ENCODE data around the gene ROR2.
A peak's percentile ranks its signal among the peaks of the same experiment; 100 is the strongest.

Gene ROR2

DNA sequence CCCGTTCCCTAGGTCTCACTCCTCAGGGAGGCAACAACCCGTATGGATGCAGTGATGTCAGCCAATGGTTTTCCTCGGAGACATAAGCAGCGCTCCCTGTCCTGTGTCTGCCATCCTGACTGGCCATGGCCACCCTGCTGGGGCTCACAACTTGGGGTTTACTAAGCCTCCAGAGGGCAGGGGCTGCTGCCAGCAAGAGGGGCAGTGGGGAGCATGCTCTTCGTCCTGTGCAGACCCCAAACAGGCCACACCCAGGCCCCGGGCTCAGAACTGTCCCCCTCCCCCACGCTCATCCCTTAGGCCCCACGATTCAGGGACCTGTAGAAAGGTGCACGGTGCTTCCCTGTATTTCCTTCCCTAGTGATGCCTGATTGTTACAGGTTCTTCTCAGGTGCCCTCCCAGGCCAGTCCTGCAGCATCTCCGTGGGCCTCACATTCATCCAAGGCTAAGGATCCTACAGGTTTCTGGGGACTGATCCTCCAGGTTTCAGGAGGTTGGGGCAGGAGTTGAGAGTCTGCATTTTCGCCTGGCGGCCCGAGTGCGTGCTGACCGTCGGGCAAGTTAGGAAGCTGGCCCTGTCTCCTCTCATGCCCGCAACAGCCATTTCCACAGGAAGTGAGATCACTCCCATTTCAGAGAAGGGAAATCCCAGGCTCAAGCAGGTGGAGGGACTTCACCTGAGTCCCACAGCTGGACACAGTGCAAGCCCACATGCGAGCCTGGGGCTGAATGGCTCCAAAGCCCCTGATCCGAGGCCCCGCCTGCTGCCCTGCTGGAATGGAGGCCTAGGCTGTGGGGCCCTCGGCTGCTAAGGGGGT is 217.6 kb downstream of the ROR2 start:
- DNase-seq: no peak

DNA sequence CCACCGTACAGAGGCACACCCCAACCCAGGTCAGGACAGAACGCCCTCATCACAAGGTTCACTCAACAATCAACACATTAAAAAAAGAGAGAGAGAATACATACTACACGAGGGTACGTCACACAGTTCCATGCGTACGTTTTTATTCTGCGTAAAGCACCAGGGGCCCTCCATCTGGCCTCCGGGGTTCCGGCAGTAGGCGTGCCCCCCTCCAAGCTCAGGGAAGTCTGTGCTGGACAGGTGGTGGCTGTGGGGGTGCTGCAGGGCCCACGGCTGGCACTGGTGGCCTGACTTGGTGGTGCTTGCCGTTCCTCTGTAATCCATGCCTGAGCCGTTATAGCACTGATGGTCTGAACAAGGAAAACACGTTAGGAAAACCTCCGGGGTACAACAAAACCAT is 219.2 kb downstream of the ROR2 start:
- no peak for DNase-seq

DNA sequence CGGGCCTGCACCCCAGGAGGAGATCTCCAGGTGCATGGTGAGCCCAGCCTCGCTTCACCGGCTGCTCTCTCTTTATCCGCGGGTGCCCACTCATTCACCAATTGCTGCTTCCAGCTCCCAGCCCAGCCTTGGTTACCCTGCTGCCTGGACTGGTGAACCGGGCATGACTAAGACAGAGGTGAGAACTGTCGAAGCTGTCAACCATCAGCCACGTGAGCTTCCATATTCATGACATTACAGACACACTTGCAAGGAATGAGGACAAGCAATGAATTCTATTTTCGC is 220.5 kb downstream of the ROR2 start:
- no peak for DNase-seq

DNA sequence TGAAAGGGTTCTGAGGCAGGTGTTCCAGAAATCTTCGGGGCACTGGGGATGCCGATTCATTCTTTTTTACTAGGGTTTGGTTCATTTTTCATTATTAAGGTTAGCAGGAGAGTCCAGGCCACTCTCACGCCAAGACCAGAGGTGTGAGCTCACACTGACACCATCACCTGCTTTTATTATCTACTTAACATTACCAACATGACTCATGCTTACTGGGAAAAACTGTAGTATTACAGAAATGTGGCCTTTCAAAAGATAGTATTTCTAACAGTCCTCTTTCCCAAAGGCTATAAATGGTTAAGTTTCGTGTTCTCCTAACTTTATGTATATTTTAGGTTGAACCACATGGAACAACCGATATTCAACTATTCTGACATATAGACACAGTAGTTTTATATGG is 222.1 kb downstream of the ROR2 start:
- DNase-seq: no peak

DNA sequence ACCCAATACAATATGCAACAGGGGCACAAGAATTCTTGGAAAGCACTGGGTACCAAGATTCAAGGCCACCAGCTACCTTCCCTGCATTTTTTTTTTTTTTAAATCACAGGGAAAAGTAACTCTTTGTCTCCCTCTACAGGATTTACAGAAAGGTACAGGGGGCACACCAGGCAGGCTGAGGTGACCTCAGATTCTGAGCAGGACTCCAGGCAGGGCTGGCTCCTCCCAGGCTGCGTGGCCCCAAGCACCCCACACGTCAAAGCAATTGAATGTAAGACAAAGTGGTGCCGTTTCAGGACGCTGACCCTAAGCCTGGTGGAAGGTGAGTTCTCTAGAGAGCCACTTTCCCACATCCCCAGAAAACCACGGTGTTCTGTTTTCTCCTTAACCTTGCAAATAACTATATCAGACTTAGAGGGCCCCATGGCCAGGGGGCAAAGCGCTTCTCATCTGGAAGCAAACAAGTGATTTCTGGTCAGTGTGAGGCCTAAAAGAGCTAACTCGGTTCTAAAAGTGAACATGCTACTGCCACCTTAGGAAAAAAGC is 222.6 kb downstream of the ROR2 start:
- peak; percentile 8 for DNase-seq

DNA sequence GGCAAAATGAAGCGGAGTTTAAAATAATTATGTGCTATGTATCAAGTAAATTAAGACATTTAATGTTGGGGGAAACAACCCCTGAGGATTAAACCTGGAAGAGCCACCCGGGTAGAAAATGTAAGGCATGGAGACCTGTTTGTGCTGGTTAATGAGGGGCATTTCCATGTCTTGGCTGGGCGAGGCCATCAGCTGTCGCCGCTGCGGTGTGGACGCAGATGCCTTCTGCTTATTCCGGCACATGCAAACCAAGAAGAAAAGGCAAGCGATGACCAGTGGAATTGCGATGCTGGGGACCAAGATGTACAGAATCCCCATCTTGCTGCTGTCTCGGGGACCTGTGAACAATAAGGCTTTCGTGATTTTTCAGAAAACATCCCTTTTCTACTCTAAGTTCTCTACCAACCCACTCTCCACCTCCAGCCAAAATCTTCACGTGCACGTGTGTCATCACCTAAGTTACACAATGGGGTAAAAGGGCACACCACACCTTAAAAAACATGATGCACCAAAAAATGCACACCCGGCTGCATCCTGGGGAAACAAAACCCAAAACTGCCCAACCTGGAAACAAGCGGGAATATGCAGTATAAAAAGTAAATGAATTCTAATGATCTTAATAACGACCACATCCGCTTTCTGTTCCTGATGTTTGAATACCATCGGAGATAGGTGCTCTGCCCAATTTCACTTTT is 223.5 kb downstream of the ROR2 start:
- no peak for DNase-seq

DNA sequence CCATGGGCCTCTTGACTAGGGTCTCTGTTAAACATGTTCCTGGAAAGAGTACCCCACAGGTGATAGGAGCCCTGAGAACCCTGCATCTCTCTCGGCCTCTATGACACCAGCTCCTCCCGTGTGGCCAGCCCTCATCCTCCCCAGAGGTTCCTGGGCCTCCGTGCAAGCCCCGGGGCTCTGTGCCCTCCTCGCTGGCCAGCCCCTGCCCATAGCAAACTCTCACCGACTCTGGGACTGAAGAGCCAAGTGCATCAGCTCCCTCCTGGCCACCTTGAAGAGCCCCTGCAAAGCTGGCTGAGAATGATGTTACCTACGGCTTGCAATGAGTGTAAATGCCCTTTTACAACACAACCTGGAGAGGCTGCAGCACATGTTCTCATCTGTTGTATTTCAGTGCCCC is 224.4 kb downstream of the ROR2 start:
- no peak for DNase-seq

DNA sequence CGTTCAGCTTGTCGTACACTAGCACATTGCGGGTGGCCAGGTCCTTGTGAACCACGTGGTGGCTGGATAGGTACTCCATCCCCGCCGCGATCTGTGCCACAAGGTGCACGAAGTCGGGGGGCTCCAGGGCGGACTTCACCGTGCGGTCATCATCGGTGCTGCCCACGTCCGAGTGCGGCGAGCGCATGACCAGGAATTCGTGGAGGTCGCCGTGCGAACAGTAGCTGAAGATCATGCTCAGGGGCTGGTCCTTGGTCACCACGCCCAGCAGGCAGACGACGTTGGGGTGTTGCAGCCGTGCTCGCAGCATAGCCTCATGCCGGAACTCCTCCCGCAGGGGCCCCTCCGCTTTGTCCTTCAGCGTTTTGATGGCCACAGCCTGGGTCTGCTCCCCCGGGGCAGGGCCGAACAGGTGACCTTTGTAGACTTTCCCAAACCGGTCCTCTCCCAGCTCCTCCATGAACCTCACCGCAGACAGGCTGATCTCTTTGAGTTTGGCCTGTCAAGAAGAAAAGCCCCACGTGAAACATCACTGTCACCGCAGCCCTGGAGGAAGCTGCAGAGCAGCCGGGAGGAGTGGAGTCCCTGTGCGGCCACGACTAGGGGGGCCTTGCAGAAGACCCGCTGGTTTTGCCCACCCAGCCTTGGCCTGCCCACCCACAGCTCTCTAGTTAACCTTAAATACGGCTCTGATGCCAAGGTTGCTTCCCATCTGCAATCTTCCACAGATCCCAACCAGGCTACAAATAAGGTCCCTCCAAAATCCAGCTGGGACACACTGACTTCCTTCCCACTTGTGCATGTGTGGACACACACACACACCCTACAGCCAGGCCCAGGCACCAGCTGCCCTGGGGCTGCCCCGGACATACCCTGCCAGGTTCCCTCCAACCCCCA is 225.2 kb downstream of the ROR2 start:
- DNase-seq: no peak

DNA sequence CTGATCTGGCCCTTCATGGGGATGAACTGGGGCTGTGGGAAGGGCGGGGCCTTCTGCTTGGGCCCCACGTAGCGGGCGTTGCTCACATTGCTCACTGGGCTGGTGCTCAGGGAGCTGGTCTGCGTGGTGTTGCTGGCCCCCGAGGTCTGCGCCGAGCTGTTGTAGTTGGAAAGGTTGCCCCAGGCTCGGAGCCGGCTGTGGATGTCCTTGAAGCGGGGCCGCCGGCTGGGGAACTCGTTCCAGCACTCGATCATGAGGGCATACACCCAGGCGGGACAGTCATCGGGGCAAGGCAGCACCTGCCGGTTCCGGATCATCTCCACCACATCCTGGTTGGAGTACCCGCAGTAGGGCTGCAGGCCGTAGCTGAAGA is 226.0 kb downstream of the ROR2 start:
- DNase-seq: no peak

DNA sequence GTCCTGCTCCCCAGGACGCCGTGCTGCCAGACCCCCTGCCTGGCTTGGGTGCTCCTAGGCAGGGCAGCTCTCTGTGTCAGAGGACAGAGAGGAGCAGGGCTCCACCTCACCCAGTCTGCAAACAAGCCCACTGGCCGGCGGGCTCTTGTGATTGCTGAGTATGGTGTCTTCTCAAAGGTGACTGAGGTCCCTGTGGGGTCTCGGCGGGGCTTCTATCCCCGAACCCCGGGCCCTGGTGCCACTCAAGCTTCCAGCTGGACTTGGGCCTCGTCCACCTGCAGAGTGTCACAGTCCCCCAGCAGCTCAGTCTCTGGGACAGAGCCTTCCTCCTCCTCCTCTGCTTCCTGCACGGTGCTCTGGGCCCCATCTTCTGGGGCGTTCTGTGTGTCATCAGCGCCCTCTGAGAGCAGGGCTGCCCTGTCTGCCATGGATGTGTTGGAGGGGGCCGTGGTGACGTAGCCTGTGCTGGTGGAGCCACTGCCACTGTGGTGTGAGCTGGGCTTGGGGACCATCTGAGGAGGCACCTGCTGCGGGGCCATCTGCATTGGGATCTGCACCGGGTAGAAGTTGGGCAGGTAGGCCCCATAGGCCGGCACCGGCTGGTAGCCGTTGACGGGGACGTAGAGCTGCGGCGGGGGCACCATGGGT is 226.5 kb downstream of the ROR2 start:
- no peak for DNase-seq

DNA sequence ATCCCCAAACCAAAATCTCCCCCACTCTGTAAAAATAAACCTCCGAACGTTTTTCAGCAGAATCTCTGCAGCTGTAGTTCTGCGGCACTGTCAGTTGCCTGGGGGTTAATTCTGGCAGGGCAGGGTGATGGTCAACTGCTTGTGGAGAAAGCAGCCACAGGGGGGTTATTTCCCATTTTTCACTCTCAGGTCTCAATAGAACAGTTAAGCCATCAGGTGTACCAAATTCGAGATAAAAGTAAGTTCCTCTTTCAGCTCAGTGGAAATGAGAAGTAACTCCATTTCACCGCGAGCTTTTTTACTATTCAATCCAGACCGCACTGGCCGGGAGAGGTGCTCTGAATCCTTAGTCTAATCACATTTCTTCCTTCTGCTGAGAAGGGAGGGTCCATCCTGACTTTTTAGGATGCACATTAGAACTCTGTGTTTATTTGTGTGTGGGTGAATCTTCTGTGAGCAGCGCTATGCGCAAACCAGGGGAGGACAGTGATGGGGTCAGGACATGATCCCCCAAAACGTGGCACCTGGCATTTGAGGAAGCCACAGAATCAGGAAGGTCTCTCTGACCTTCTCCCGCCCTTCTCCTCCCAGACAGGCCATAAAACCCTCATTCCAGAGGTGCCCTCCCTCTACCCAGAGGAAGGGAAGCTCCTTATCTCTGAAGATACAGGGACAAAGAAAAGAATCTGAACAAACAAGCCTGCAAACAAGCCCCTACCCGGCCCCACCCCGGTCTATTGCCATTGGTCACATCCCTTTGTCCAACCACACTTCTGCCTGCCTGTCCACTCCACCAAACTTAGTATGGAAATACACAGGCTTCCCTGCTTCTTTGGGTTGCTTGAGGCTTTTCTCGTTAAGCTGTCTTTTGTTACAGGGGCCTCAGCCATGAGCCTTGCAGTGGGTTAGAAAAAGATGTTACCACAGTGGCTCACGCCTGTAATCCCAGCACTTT is 229.0 kb downstream of the ROR2 start:
- no peak for DNase-seq

DNA sequence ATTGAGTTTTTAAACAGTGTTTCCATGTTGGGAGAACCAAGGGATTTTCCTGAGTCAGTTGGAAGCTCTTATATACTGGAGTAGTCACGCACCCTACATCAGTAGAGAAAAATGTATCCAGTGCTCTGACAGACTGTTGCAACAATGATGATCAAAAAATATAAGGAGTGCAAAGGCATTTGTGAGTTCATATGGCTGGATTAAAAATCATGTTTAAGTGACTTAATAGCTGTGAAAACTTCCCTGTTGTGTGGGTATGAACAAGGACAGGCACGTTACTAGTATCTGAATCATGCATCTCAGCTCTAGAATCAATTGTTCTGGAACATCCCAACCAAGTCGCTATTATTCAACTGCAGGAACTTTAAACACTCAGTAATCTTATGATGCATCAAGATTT is 229.7 kb downstream of the ROR2 start:
- DNase-seq: no peak

DNA sequence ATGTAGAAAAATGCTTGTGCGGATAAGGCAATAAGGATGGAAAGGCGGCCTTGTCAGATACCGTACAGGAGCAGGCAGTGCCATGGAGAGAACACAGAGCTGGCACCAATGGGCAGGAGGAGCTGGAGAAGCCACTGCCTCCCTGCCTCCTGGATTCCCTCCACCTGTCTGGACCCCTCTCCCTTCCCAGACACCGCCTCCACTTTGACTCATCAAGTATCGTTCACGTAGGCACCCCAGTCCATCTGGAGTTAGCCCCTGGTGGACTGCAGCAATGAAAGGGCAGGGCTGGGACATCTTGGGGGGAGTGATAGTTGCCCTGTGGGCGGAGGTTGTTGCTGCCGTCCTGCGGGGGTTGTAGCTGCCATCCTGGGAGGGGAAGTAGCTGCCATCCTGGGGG is 232.0 kb downstream of the ROR2 start:
- no peak for DNase-seq

DNA sequence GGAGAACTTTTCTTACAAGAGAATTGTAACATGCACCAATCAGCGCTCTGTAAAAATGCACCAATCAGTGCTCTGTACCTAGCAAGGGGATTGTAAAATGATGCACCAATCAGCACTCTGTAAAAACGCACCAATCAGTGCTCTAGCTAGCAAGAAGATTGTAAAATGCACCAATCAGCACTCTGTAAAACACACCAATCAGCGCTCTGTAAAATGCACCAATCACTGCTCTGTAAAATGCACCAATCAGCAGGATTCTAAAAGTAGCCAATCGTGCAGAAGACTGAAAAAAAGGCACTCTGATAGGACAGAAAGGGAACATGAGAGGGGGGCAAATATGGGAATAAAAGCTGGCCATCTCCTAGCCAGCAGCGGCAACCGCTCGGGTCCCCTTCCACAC is 233.2 kb downstream of the ROR2 start:
- DNase-seq: no peak

DNA sequence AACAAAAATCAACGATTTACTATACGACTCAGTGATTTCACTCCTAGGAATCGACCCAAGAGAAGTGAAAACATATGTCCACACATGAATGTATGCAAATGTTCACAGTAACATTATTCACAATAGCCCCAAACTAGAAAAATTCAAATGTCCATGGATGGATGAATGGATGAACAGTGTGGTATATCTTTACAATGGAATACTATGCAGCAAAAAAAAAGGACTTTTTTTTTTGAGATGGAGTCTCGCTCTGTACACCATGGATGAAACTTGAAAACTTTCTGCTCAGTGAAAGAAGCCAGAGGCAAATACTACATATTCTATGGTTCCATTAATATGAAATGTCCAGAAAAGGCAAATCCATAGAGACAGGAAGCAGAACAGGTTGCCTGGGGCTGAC is 233.8 kb downstream of the ROR2 start:
- no peak for DNase-seq

DNA sequence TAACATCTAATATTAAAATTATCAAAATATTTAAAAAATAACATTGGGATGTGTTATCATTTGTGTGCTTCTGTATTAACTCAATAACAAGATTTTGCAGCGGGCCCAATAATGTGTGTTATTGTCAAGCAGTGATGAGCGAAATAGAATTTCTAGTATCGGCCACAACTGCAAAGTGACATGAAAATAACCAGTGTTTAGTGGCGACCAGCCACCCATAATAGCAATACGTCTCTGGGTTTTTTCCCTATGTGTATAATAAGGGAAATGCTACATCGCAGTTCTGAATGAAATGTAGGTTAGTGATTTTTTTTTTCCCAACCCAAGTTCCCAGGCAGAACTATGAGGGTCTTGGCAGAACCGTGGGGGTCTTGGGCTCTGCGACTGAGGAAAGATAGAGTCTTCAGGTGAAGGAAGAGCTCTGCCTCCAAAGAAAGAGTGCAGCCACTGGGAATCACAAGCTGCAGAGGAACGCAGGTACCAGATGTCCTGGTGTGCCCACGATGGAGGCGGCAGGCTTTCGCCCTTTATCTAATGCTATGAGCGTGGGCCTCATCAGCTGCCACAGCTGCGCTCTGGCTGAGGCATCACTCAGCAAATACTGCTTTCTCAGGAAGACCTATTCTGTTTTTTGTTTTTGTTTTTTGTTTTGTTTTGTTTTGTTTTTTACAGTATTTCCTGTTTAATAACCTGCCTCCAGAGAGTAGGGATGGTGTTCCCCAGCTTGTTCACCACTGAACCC is 235.0 kb downstream of the ROR2 start:
- no peak for DNase-seq

DNA sequence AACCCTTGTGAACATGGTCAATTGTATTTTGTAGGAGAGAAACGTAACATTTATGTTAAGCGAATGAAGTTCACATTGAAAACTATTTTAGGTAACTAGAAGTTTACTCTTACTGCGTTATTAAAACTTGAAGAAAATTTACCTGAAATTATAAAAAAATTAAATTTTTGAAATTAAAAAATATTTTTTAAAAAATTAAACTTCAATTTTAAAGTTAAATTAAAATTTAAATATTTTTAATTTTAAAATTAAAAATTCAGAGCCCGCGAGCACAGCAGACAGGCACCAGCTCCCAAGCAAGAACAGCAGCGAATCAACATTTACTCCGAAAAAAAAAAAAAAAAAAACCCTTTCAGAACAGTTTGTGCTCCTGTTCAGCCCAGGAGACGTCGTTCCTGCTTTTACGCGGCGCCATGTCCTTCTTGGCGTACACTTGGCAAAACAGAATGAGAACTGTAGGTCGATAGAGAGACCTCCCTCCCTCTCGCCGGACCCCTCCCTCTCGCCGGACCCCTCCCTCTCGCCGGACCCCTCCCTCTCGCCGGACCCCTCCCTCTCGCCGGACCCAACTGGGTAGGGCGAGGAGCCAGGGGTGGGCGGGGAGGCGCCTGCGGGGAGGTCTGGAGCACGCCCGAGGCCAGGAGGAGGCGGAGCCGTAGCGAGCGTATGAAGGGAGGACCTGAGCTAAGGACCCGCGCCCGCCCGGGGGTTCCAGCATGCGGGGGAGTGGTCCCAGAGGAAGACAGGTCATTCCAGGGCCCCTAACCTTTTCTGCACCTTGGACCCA is 235.8 kb downstream of the ROR2 start:
- no peak for DNase-seq

DNA sequence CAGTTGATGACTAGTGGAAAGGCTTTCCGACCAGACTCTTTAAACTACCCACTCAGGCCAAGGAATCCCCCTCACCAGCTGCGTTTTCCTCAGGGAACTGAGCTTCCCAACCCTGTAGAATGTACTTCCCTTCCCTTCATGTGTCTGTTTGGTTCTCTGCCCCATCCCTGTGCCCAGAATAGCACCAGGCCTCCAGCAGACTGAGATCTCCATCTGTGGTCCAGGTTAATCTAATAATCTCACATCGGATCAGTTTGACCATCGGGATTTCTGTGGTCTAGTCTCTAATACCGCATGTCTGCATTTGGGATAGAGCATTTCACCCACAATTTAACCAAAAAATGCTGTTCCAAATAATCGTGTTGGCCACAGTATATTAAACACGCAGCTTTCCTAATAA is 237.2 kb downstream of the ROR2 start:
- DNase-seq: no peak

DNA sequence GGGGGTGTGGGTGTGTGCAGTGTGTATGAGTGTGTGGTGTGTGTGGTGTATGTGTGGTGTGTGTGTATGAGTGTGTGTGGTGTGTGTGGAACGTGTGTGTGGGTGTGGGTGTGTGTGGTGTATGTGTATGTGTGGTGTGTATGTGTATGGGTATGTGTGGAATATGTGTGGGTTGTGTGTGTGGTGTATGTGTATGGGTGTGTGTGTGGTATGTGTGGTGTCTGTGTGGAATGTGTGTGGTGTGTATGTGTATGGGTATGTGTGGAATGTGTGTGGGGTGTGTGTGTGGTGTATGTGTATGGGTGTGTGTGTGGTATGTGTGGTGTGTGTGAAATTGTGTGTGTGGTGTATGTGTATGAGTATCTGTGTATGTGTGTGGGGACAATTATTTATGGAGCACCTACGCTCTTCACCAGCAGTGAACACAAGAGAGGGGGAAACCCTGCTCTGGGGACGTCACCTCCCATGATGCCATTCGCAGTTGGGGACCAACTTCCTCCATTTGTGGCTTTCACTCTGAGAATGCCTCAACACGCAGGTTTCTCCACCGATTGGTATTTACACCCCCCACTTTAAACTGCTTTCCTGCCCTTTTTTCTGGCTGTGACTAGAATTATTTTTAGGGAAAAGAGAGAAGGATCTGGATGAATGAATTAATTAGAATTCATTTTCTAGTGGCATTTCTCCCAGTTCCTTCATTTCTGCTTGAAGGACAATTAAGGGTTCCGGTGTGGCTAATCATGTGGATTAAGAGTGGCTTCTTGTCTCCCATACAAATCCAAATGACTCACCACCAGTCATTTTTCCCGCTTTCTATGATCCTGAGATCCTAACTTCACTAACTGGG is 238.1 kb downstream of the ROR2 start:
- DNase-seq: no peak
